ENCODE results near the gene COX6A1. TPM values are rescaled to one million over a fixed set of nuclear protein-coding genes. Genes with fewer than 3 reads are reported as not detected.
"Not testable (repeated sequence)": the region's sequence is repeated elsewhere in the genome, so short reads cannot be mapped to it uniquely, and the experiment has no call there.

COX6A1 gene
- total RNA-seq, 2 experiments from 2014 or later, result 396 to 406 TPM

GRCh38 chr12:120438495-120439198 is 734 bp downstream of the COX6A1 start:
- peak overlapping the region; percentile 85 for H3K4me3 Mint-ChIP-seq
- peaks cover 27% of the 10 kb centered on the region for H3K4me1 Mint-ChIP-seq (ENCODE audit: low read depth)
- intact Hi-C loops (cut with micrococcal nuclease), result no loop called here
- ChIA-PET POLR2A (interaction anchor here (0.9 to 2.3 kb wide), 4 partner anchors 15 to 146 kb away, joined by 4 to 18 read pairs (median 4); partner anchors contain the start of genes COQ5 and SRSF9), CTCF (interaction anchor here (0.7 to 1.7 kb wide), 13 partner anchors 8 to 237 kb away, joined by 3 to 6 read pairs (median 3); partner anchors contain the start of genes DYNLL1, RPLP0 and SIRT4)
- H3K27ac Mint-ChIP-seq, result peak overlapping the region; percentile 96
- no peaks in the 10 kb centered on the region for H3K27me3 Mint-ChIP-seq
- H3K36me3 Mint-ChIP-seq (ENCODE audit: low read depth), result peaks cover 27% of the 10 kb centered on the region
- TF ChIP-seq CTCF (IDR thresholded peaks at IDR 0.05), result no peak
- ATAC-seq, result peak; percentile 1
- no peaks in the 10 kb centered on the region for H3K9me3 Mint-ChIP-seq
- no peak for DNase-seq

- H3K36me3 Mint-ChIP-seq (ENCODE audit: low read depth), result peaks cover 32% of the 10 kb centered on the region
- peak overlapping the region; percentile 85 for H3K4me3 Mint-ChIP-seq
- POLR2A ChIA-PET, result interaction anchor here (1.0 to 2.3 kb wide), 3 partner anchors 9 to 29 kb away, joined by 3 to 18 read pairs (median 3); partner anchors contain the start of gene SRSF9
- H3K4me1 Mint-ChIP-seq (ENCODE audit: low read depth), result peaks cover 38% of the 10 kb centered on the region
- H3K27ac Mint-ChIP-seq, result peak overlapping the region; percentile 72
- no peaks in the 10 kb centered on the region for H3K27me3 Mint-ChIP-seq
- CTCF ChIA-PET, result interaction anchor here (0.7 to 1.7 kb wide), 15 partner anchors 9 to 211 kb away, joined by 3 to 20 read pairs (median 3); partner anchors contain the start of genes COQ5, SIRT4 and SRSF9
- intact Hi-C loops (cut with micrococcal nuclease), result no loop called here
- ATAC-seq (peak; percentile 54), DNase-seq (peak; percentile 90)
- TF ChIP-seq CTCF (IDR thresholded peaks at IDR 0.05), result peak; percentile 94
- H3K9me3 Mint-ChIP-seq, result no peaks in the 10 kb centered on the region
Measured at GRCh38 chr12:120439646-120440247, 1.8 kb downstream of the COX6A1 start.

GRCh38 chr12:120444676-120445075 is 6.8 kb downstream of the COX6A1 start:
- Mint-ChIP-seq H3K4me1 (ENCODE audit: low read depth) (peaks cover 47% of the 10 kb centered on the region), H3K36me3 (ENCODE audit: low read depth) (peaks cover 48% of the 10 kb centered on the region), H3K4me3 (peak overlapping the region; percentile 94), H3K9me3 (no peaks in the 10 kb centered on the region), H3K27ac (peak overlapping the region; percentile 97), H3K27me3 (no peaks in the 10 kb centered on the region)
- ChIA-PET POLR2A (interaction anchor here (1.3 to 4.1 kb wide), 3 partner anchors 12 to 153 kb away, joined by 3 to 18 read pairs (median 3); partner anchors contain the start of genes RNU4-1 and RNU4-2), CTCF (interaction anchor here (1.2 to 1.6 kb wide), 4 partner anchors 22 to 87 kb away, joined by 4 to 9 read pairs (median 6); partner anchors contain the start of gene SRSF9)
- intact Hi-C loops (cut with micrococcal nuclease), result no loop called here
- ATAC-seq (no peak), DNase-seq (no peak)
- TF ChIP-seq CTCF (IDR thresholded peaks at IDR 0.05), result no peak

GRCh38 chr12:120445911-120446843 is 8.3 kb downstream of the COX6A1 start, which contains the start of the genes GATC and TRIAP1:
GATC (plus strand) TSS chr12:120446444; CDS start chr12:120446481, 37 bp downstream.
TRIAP1 (minus strand) TSS chr12:120446384; CDS start chr12:120446372, 12 bp downstream.
- ChIA-PET POLR2A (interaction anchor here (0.7 to 4.3 kb wide), 11 partner anchors 9 to 88 kb away, joined by 3 to 18 read pairs (median 4); partner anchors contain the start of genes COX6A1 and SRSF9), CTCF (interaction anchor here (1.1 to 2.1 kb wide), 2 partner anchors 17 to 23 kb away, joined by 3 to 11 read pairs; partner anchors contain the start of gene SRSF9)
- peaks cover 41% of the 10 kb centered on the region for H3K4me1 Mint-ChIP-seq (ENCODE audit: low read depth)
- intact Hi-C loops (cut with micrococcal nuclease), result no loop called here
- no peaks in the 10 kb centered on the region for H3K27me3 Mint-ChIP-seq
- DNase-seq, result peak; percentile 91
- no peaks in the 10 kb centered on the region for H3K9me3 Mint-ChIP-seq
- ATAC-seq, result peak; percentile 95
- peaks cover 41% of the 10 kb centered on the region for H3K36me3 Mint-ChIP-seq (ENCODE audit: low read depth)
- peak within 1 kb of the TSS; percentile 97 for H3K27ac Mint-ChIP-seq
- H3K4me3 Mint-ChIP-seq, result peak within 1 kb of the TSS; percentile 94
- no peak for TF ChIP-seq CTCF (IDR thresholded peaks at IDR 0.05)

GRCh38 chr12:120446844-120447178 is 8.9 kb downstream of the COX6A1 start:
- DNase-seq; H3K9me3 Mint-ChIP-seq; intact Hi-C loops (cut with micrococcal nuclease); H3K27me3 Mint-ChIP-seq; ATAC-seq: not testable (repeated sequence)
- POLR2A ChIA-PET, result interaction anchor here (1.2 to 4.3 kb wide), 7 partner anchors 9 to 88 kb away, joined by 3 to 18 read pairs (median 8); partner anchors contain the start of genes COX6A1 and SRSF9
- CTCF ChIA-PET, result interaction anchor here (1.1 to 2.1 kb wide), 5 partner anchors 8 to 25 kb away, joined by 3 to 11 read pairs (median 5); partner anchors contain the start of gene SRSF9
- peak overlapping the region; percentile 94 for H3K4me3 Mint-ChIP-seq
- H3K4me1 Mint-ChIP-seq (ENCODE audit: low read depth), result peaks cover 38% of the 10 kb centered on the region
- H3K36me3 Mint-ChIP-seq (ENCODE audit: low read depth), result peaks cover 37% of the 10 kb centered on the region
- H3K27ac Mint-ChIP-seq, result peak overlapping the region; percentile 97
